HepG2 (cell line): ENCODE results near the gene PSMD12. TPM values are rescaled to one million over a fixed set of nuclear protein-coding genes. Genes with fewer than 3 reads are reported as not detected.
A peak's percentile ranks its signal among the peaks of the same experiment; 100 is the strongest.

ENCODE experiments used
- ASH2L ChIP-seq: fragments of 300-600, 200-600 bp; sonication (generic); IDR thresholded peaks from 2 replicates; pipeline ENCODE4 v1.7.0; 2017; ENCODE audit warnings: low read depth, mild to moderate bottlenecking, moderate library complexity, mixed read lengths, low read length; ENCODE audit not compliant: insufficient read length
- EP300 ChIP-seq, 3 experiments: sonication (generic) in 1 of 3; formaldehyde crosslinking in 1 of 3; IDR thresholded peaks; 2 replicates each; pipeline versions ENCODE4 v1.5.1 to v1.6.1; 2011 to 2020; ENCODE audit warnings: low read depth in 2 of 3, low read length in 2 of 3, borderline replicate concordance in 1 of 3, improper control_type of control experiment in 1 of 3, mild to moderate bottlenecking in 1 of 3, missing genetic modification reagents in 1 of 3, moderate library complexity in 1 of 3
- HNRNPK ChIP-seq: fragments of 200-400 bp; formaldehyde crosslinking; IDR thresholded peaks from 2 replicates; pipeline ENCODE4 v1.6.1; 2018; ENCODE audit warnings: low read length, low read depth, moderate library complexity, mild to moderate bottlenecking; ENCODE audit not compliant: poor library complexity, severe bottlenecking
- MEIS2 ChIP-seq: sonication (generic); formaldehyde crosslinking; IDR thresholded peaks from 2 replicates; pipeline ENCODE4 v1.9.0; 2021; ENCODE audit warnings: mild to moderate bottlenecking, missing genetic modification reagents
- MYNN ChIP-seq: sonication (generic); formaldehyde crosslinking; IDR thresholded peaks from 2 replicates; pipeline ENCODE4 v1.4.0; 2020; ENCODE audit warnings: mild to moderate bottlenecking, low read depth, missing genetic modification reagents
- NONO ChIP-seq, 2 experiments: fragments of 450-650 bp in 1 of 2; sonication (generic) in 1 of 2; formaldehyde crosslinking in 1 of 2; IDR thresholded peaks in 1 of 2; conservative IDR thresholded peaks in 1 of 2; 2 replicates each; pipeline versions ENCODE4 v1.6.1 to v1.8.0; 2017 to 2022; ENCODE audit warnings: mild to moderate bottlenecking in 1 of 2, missing genetic modification reagents in 1 of 2, moderate library complexity in 1 of 2
- PRPF4 ChIP-seq: fragments of 200-400 bp; formaldehyde crosslinking; IDR thresholded peaks from 2 replicates; pipeline ENCODE4 v1.6.1; 2016; ENCODE audit warnings: low read length, low read depth; ENCODE audit not compliant: poor library complexity, severe bottlenecking
- SNAI1 ChIP-seq: sonication (generic); formaldehyde crosslinking; IDR thresholded peaks from 2 replicates; pipeline ENCODE4 v1.5.0; 2020; ENCODE audit warnings: mild to moderate bottlenecking, missing genetic modification reagents, borderline replicate concordance
- SOX5 ChIP-seq: IDR thresholded peaks from 2 replicates; pipeline ENCODE4 v1.6.1; 2016; ENCODE audit warnings: borderline replicate concordance
- TRIM24 ChIP-seq: sonication (generic); formaldehyde crosslinking; IDR thresholded peaks from 2 replicates; pipeline ENCODE4 v1.8.0; 2022; ENCODE audit warnings: mild to moderate bottlenecking, missing genetic modification reagents
- ZNF256 ChIP-seq: sonication (generic); formaldehyde crosslinking; conservative IDR thresholded peaks from 2 replicates; pipeline ENCODE4 v1.4.0; 2020; ENCODE audit warnings: missing genetic modification reagents
- ZNF33B ChIP-seq: sonication (generic); formaldehyde crosslinking; IDR thresholded peaks from 2 replicates; pipeline ENCODE4 v1.5.1; 2020; ENCODE audit warnings: mild to moderate bottlenecking, missing genetic modification reagents
- ZNF562 ChIP-seq: sonication (generic); formaldehyde crosslinking; IDR thresholded peaks from 2 replicates; pipeline ENCODE4 v1.8.0; 2022; ENCODE audit warnings: missing genetic modification reagents, borderline replicate concordance
- ZNF891 ChIP-seq: sonication (generic); formaldehyde crosslinking; IDR thresholded peaks from 2 replicates; pipeline ENCODE4 v1.5.0; 2020; ENCODE audit warnings: mild to moderate bottlenecking, missing genetic modification reagents
- ZSCAN22 ChIP-seq: sonication (generic); formaldehyde crosslinking; IDR thresholded peaks from 2 replicates; pipeline ENCODE4 v1.4.0; 2020; ENCODE audit warnings: mild to moderate bottlenecking, missing genetic modification reagents
- ZSCAN30 ChIP-seq: sonication (generic); formaldehyde crosslinking; IDR thresholded peaks from 2 replicates; pipeline ENCODE4 v1.5.0; 2020; ENCODE audit warnings: mild to moderate bottlenecking, missing genetic modification reagents
- polyA plus RNA-seq, 8 experiments: library from polyadenylated mRNA; depleted of rRNA in 3 of 8; stranded (reverse) in 7 of 8; unstranded in 1 of 8; fragments of >200 nt; fragmentation: Illumina TruSeq in 4 of 8; extraction: Trizol in 4 of 8; gene quantifications; 2 replicates each; pipeline versions ENCODE4 v1.2.1 to v1.2.3, GENCODE V29; 2011 to 2016; ENCODE audit warnings: low read depth in 4 of 8, missing spikeins in 1 of 8, mixed read lengths in 1 of 8; ENCODE audit not compliant: insufficient read depth in 1 of 8
- total RNA-seq, 5 experiments: library from RNA; depleted of rRNA; stranded (reverse); fragments of >200 nt; fragmentation: Illumina TruSeq; extraction: Trizol; gene quantifications; 2 replicates each; pipeline ENCODE4 v1.2.3, GENCODE V29; 2016; ENCODE audit warnings: low read depth in 1 of 5
- TF ChIP-seq, protein P1 (sequence below): sonication (generic); formaldehyde crosslinking; IDR thresholded peaks from 2 replicates; pipeline ENCODE4 v1.5.1; 2020; ENCODE audit warnings: missing genetic modification reagents, mild to moderate bottlenecking, borderline replicate concordance
- TF ChIP-seq, protein P2 (sequence below): sonication (generic); formaldehyde crosslinking; IDR thresholded peaks from 2 replicates; pipeline ENCODE4 v1.9.0; 2022; ENCODE audit warnings: low read depth, missing genetic modification reagents
- TF ChIP-seq, protein P3 (sequence below): sonication (generic); formaldehyde crosslinking; IDR thresholded peaks from 2 replicates; pipeline ENCODE4 v1.5.1; 2020; ENCODE audit warnings: mild to moderate bottlenecking, missing genetic modification reagents, moderate library complexity
- TF ChIP-seq, protein P4 (sequence below): sonication (generic); formaldehyde crosslinking; IDR thresholded peaks from 2 replicates; pipeline ENCODE4 v1.5.0; 2020; ENCODE audit warnings: mild to moderate bottlenecking, missing genetic modification reagents

Gene PSMD12
- total and polyA plus RNA-seq, 2 of the 13 experiments (the other 11 are each of a cell fraction or from before 2014, with no cell fraction given): 27.4 to 71.7 TPM

DNA sequence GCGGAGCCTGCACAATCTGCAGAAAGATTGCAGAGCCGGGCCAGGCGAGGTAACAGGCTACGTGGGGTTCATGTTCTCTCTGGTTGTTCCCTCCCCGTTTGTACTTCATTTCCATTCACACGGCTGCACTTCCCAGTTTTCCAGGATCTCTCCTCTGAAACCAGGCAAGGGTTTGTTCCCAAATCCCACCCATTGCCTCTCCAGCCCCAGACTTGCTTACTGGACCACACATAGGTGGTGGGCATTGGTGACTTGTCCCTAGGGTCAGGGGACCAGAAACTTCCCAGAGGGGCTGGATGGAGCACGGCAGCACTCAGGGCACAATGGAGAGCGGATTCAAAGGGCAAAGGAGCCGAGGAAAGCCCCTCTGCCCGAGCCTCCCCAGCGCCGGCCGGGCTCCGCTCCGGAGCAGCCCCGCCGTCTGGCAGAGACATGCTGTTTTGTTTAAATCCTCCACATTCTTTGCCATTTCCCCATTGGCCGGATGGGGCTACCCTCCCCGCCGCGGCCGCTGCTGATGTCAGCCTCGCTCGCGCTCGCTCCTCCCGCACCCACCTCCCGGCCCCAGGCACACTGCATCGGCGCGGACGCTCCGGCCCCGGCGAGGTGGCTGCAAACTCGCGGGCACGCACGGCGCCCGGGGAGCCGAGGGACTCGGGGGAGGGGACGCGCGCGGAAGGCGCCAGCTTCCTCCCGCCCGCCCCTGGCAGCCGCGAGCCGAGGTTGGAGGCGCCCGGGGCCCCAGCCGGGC lies 10.5 kb upstream of the PSMD12 start, which contains the start of gene PITPNC1 (continued):
- TF ChIP-seq, protein P1, sequence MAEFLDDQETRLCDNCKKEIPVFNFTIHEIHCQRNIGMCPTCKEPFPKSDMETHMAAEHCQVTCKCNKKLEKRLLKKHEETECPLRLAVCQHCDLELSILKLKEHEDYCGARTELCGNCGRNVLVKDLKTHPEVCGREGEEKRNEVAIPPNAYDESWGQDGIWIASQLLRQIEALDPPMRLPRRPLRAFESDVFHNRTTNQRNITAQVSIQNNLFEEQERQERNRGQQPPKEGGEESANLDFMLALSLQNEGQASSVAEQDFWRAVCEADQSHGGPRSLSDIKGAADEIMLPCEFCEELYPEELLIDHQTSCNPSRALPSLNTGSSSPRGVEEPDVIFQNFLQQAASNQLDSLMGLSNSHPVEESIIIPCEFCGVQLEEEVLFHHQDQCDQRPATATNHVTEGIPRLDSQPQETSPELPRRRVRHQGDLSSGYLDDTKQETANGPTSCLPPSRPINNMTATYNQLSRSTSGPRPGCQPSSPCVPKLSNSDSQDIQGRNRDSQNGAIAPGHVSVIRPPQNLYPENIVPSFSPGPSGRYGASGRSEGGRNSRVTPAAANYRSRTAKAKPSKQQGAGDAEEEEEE (CRISPR knock-in tag): no peak
- TF ChIP-seq MEIS2 (CRISPR knock-in tag): no peak
- TF ChIP-seq NONO (IDR thresholded peaks at IDR 0.05): no peak
- no peak for TF ChIP-seq NONO (CRISPR knock-in tag; conservative IDR thresholded peaks at IDR 0.05)
- TF ChIP-seq MYNN: no peak
- no peak for TF ChIP-seq TRIM24 (CRISPR knock-in tag)
- TF ChIP-seq, protein P2, sequence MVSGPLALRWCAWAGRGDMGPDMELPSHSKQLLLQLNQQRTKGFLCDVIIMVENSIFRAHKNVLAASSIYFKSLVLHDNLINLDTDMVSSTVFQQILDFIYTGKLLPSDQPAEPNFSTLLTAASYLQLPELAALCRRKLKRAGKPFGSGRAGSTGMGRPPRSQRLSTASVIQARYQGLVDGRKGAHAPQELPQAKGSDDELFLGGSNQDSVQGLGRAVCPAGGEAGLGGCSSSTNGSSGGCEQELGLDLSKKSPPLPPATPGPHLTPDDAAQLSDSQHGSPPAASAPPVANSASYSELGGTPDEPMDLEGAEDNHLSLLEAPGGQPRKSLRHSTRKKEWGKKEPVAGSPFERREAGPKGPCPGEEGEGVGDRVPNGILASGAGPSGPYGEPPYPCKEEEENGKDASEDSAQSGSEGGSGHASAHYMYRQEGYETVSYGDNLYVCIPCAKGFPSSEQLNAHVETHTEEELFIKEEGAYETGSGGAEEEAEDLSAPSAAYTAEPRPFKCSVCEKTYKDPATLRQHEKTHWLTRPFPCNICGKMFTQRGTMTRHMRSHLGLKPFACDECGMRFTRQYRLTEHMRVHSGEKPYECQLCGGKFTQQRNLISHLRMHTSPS (CRISPR knock-in tag): no peak; the same call in 1 of the 2 replicates
- TF ChIP-seq, protein P3, sequence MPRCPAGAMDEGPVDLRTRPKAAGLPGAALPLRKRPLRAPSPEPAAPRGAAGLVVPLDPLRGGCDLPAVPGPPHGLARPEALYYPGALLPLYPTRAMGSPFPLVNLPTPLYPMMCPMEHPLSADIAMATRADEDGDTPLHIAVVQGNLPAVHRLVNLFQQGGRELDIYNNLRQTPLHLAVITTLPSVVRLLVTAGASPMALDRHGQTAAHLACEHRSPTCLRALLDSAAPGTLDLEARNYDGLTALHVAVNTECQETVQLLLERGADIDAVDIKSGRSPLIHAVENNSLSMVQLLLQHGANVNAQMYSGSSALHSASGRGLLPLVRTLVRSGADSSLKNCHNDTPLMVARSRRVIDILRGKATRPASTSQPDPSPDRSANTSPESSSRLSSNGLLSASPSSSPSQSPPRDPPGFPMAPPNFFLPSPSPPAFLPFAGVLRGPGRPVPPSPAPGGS (CRISPR knock-in tag): 0 out of 2 replicates have a peak, but pooled peaks have one; percentile 37
- no peak for TF ChIP-seq ZNF33B (CRISPR knock-in tag)
- no peak for TF ChIP-seq ZNF562 (CRISPR knock-in tag)
- no peak for TF ChIP-seq SNAI1 (CRISPR knock-in tag)
- no peak for TF ChIP-seq ZSCAN30 (CRISPR knock-in tag)
- 0 out of 2 replicates have a peak, but pooled peaks have one; percentile 37 for TF ChIP-seq ZNF256 (CRISPR knock-in tag)
- TF ChIP-seq ZSCAN22 (CRISPR knock-in tag): 0 out of 2 replicates have a peak, but pooled peaks have one; percentile 61
- no peak for TF ChIP-seq EP300 (IDR thresholded peaks at IDR 0.05; ENCODE audit: low read depth in 2 of 2, low read length in 2 of 2)
- no peak for TF ChIP-seq EP300 (CRISPR knock-in tag; IDR thresholded peaks at IDR 0.05; ENCODE audit: borderline replicate concordance)
- TF ChIP-seq, protein P4, sequence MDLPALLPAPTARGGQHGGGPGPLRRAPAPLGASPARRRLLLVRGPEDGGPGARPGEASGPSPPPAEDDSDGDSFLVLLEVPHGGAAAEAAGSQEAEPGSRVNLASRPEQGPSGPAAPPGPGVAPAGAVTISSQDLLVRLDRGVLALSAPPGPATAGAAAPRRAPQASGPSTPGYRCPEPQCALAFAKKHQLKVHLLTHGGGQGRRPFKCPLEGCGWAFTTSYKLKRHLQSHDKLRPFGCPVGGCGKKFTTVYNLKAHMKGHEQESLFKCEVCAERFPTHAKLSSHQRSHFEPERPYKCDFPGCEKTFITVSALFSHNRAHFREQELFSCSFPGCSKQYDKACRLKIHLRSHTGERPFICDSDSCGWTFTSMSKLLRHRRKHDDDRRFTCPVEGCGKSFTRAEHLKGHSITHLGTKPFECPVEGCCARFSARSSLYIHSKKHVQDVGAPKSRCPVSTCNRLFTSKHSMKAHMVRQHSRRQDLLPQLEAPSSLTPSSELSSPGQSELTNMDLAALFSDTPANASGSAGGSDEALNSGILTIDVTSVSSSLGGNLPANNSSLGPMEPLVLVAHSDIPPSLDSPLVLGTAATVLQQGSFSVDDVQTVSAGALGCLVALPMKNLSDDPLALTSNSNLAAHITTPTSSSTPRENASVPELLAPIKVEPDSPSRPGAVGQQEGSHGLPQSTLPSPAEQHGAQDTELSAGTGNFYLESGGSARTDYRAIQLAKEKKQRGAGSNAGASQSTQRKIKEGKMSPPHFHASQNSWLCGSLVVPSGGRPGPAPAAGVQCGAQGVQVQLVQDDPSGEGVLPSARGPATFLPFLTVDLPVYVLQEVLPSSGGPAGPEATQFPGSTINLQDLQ (CRISPR knock-in tag): no peak
- peak; percentile 61 for TF ChIP-seq ASH2L
- TF ChIP-seq HNRNPK: no peak
- TF ChIP-seq ZNF891 (CRISPR knock-in tag): no peak
- TF ChIP-seq SOX5 (CRISPR knock-in tag): no peak
- TF ChIP-seq PRPF4: no peak
